GM12872 (cell line): ENCODE data around the gene NLGN3.

Source experiments
- CTCF ChIP-seq: IDR thresholded peaks from 3 replicates; pipeline ENCODE4 v1.5.1; 2011; ENCODE audit warnings: low read depth, mild to moderate bottlenecking, low read length, moderate library complexity; ENCODE audit not compliant: insufficient read depth

NLGN3 gene

GRCh38 chrX:71164071-71164470 is 19.4 kb downstream of the NLGN3 start:
- no peak for TF ChIP-seq CTCF

GRCh38 chrX:71166461-71166860 is 21.8 kb downstream of the NLGN3 start:
- no peak for TF ChIP-seq CTCF

DNA sequence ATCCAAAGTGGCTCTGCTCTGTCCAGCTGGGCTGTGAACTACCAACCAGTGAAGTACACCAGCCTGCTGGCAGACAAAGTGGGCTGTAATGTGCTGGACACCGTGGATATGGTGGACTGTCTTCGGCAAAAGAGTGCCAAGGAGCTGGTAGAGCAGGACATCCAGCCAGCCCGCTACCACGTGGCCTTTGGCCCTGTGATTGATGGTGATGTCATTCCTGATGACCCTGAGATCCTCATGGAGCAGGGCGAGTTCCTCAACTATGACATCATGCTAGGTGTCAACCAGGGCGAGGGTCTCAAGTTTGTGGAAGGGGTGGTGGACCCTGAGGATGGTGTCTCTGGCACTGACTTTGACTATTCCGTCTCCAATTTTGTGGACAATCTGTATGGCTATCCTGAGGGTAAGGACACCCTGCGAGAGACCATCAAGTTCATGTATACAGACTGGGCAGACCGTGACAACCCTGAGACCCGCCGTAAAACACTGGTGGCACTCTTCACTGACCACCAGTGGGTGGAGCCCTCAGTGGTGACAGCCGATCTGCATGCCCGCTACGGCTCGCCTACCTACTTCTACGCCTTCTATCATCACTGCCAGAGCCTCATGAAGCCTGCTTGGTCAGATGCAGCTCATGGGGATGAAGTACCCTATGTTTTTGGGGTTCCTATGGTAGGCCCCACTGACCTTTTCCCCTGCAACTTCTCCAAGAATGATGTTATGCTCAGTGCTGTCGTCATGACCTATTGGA is 22.6 kb downstream of the NLGN3 start:
- TF ChIP-seq CTCF, result no peak

- TF ChIP-seq CTCF, result no peak
Measured at GRCh38 chrX:71168134-71168533, 23.5 kb downstream of the NLGN3 start.

GRCh38 chrX:71169586-71169985 is 24.9 kb downstream of the NLGN3 start:
- no peak for TF ChIP-seq CTCF

- no peak for TF ChIP-seq CTCF
Measured at GRCh38 chrX:71170660-71171059, 26.0 kb downstream of the NLGN3 start.

GRCh38 chrX:71171110-71171801 is 26.6 kb downstream of the NLGN3 start:
- TF ChIP-seq CTCF, result no peak
